AG10803 (cell line): ENCODE measurements around the gene PGAP2.
A peak's percentile ranks its signal among the peaks of the same experiment; 100 is the strongest.
"Not testable (repeated sequence)": the region's sequence is repeated elsewhere in the genome, so short reads cannot be mapped to it uniquely, and the experiment has no call there.

Experiments used
- DNase-seq: peaks from one replicate; pipeline ENCODE4 v3.0.0; 2010; ENCODE audit warnings: low read depth
- H3K4me3 ChIP-seq: 2 replicates; pipeline ENCODE4 v1.5.1; 2011; ENCODE audit warnings: mild to moderate bottlenecking, low read length, control low read depth
- CTCF ChIP-seq: conservative IDR thresholded peaks from 2 replicates; pipeline ENCODE4 v1.5.1; 2011; ENCODE audit warnings: mild to moderate bottlenecking, low read length, control low read depth, inconsistent platforms

PGAP2 gene

GRCh38 chr11:3855808-3856491 is 47.6 kb downstream of the PGAP2 start:
- peak; percentile 23 for DNase-seq
- TF ChIP-seq CTCF: no peak
- H3K4me3 ChIP-seq: peak overlapping the region; percentile 83

GRCh38 chr11:3856856-3857553 is 48.6 kb downstream of the PGAP2 start:
- peak overlapping the region; percentile 83 for H3K4me3 ChIP-seq
- no peak for DNase-seq
- no peak for TF ChIP-seq CTCF

- no peak for DNase-seq
- H3K4me3 ChIP-seq: no peak overlapping the region
- TF ChIP-seq CTCF: no peak
These were observed 49.3 kb downstream of the PGAP2 start for GRCh38 chr11:3857628-3858027.

GRCh38 chr11:3859373-3859881 is 51.1 kb downstream of the PGAP2 start:
- no peak for DNase-seq

GRCh38 chr11:3860375-3860774 is 52.0 kb downstream of the PGAP2 start:
- no peak overlapping the region for H3K4me3 ChIP-seq
- TF ChIP-seq CTCF: no peak
- no peak for DNase-seq

More at GRCh38 chr11:3859373-3859881, 51.1 kb downstream of the PGAP2 start:
- H3K4me3 ChIP-seq: no peak overlapping the region
- no peak for TF ChIP-seq CTCF

- not testable (repeated sequence) for DNase-seq
These were observed 52.6 kb downstream of the PGAP2 start for GRCh38 chr11:3860898-3861393.

GRCh38 chr11:3861683-3862082 is 53.3 kb downstream of the PGAP2 start:
- no peak for DNase-seq
- TF ChIP-seq CTCF: no peak
- no peak overlapping the region for H3K4me3 ChIP-seq

More at GRCh38 chr11:3860898-3861393, 52.6 kb downstream of the PGAP2 start:
- not testable (repeated sequence) for H3K4me3 ChIP-seq
